WTC11 (cell line): Measurements from ENCODE around the gene NSUN2.

ENCODE experiments used
- CREB1 ChIP-seq: sonication (generic); formaldehyde crosslinking; IDR thresholded peaks from 2 replicates; pipeline ENCODE4 v1.8.0; 2023; ENCODE audit warnings: mild to moderate bottlenecking, missing genetic modification reagents
- CTCF ChIP-seq: fragments of 200-600 bp; IDR thresholded peaks from 2 replicates; pipeline ENCODE4 v1.8.0; 2022; ENCODE audit warnings: antibody characterized with exemption
- SP1 ChIP-seq: sonication (generic); formaldehyde crosslinking; conservative IDR thresholded peaks from 2 replicates; pipeline ENCODE4 v1.8.1; 2022; ENCODE audit warnings: missing genetic modification reagents
- ZBTB43 ChIP-seq: sonication (generic); formaldehyde crosslinking; IDR thresholded peaks from 2 replicates; pipeline ENCODE4 v1.8.1; 2023; ENCODE audit warnings: mild to moderate bottlenecking, missing genetic modification reagents
- ZNF263 ChIP-seq: sonication (generic); formaldehyde crosslinking; IDR thresholded peaks from 2 replicates; pipeline ENCODE4 v1.8.1; 2022; ENCODE audit warnings: low read depth, mild to moderate bottlenecking, moderate library complexity, missing genetic modification reagents
- ZNF512 ChIP-seq: sonication (generic); formaldehyde crosslinking; IDR thresholded peaks from 2 replicates; pipeline ENCODE4 v1.8.1; 2022; ENCODE audit warnings: missing genetic modification reagents, borderline replicate concordance

- no peak for TF ChIP-seq CTCF
- TF ChIP-seq CREB1, result no peak
- no peak for TF ChIP-seq ZBTB43 (CRISPR knock-in tag)
- TF ChIP-seq ZNF263 (CRISPR knock-in tag), result no peak
- TF ChIP-seq ZNF512, result no peak
- TF ChIP-seq SP1, result no peak
These were observed 1.5 kb upstream of the NSUN2 start for GRCh38 chr5:6634306-6634705.
